Measurements from ENCODE around the gene ELL. TPM values are rescaled to one million over a fixed set of nuclear protein-coding genes. Genes with fewer than 3 reads are reported as not detected.
A peak's percentile ranks its signal among the peaks of the same experiment; 100 is the strongest.

ELL gene
- total and polyA plus RNA-seq, 3 donors from 2014 or later: 48.0 to 76.1 (median 75.8) TPM

GRCh38 chr19:18467978-18468377, 53.9 kb downstream of the ELL start:
- H3K27me3 ChIP-seq: no peaks in the 10 kb centered on the region
- H3K9me3 ChIP-seq: no peaks in the 10 kb centered on the region
- no peak overlapping the region for H3K4me3 ChIP-seq
- WGBS, 2 donors: 88 to 95% methylated on average over 3 of the region's 3 CpGs
- H3K27ac ChIP-seq: no peak overlapping the region
- no peaks in the 10 kb centered on the region for H3K36me3 ChIP-seq (ENCODE audit: low read depth, missing control alignments)
- TF ChIP-seq POLR2A (IDR thresholded peaks at IDR 0.05): no peak
- TF ChIP-seq CTCF (IDR thresholded peaks at IDR 0.05): no peak
- intact Hi-C loops (cut with DNase I; ENCODE audit: low total_unique reads): no loop called here
- peaks cover 32% of the 10 kb centered on the region for H3K4me1 ChIP-seq
- DNase-seq: no peak

- WGBS, 2 donors: 90 to 93% methylated on average over 10 to 11 of the region's 11 CpGs
- no peak for DNase-seq
- TF ChIP-seq CTCF (IDR thresholded peaks at IDR 0.05) (no peak), POLR2A (IDR thresholded peaks at IDR 0.05) (no peak)
- Histone ChIP-seq H3K4me3 (no peak overlapping the region), H3K27ac (no peak overlapping the region), H3K36me3 (ENCODE audit: low read depth, missing control alignments) (no peaks in the 10 kb centered on the region), H3K27me3 (no peaks in the 10 kb centered on the region), H3K9me3 (no peaks in the 10 kb centered on the region), H3K4me1 (peaks cover 33% of the 10 kb centered on the region)
- intact Hi-C loops (cut with DNase I; ENCODE audit: low total_unique reads): no loop called here
These were observed 55.5 kb downstream of the ELL start for GRCh38 chr19:18466354-18466753.

- Histone ChIP-seq H3K4me1 (peaks cover 37% of the 10 kb centered on the region), H3K36me3 (ENCODE audit: low read depth, missing control alignments) (no peaks in the 10 kb centered on the region), H3K27ac (no peak overlapping the region), H3K9me3 (no peaks in the 10 kb centered on the region), H3K27me3 (no peaks in the 10 kb centered on the region), H3K4me3 (no peak overlapping the region)
- intact Hi-C loops (cut with DNase I; ENCODE audit: low total_unique reads): no loop called here
- WGBS, 2 donors: 92 to 100% methylated on average over 2 to 6 of the region's 6 CpGs
- no peak for TF ChIP-seq POLR2A (IDR thresholded peaks at IDR 0.05)
- TF ChIP-seq CTCF (IDR thresholded peaks at IDR 0.05): no peak
- DNase-seq: no peak
These were observed 55.9 kb downstream of the ELL start for GRCh38 chr19:18465964-18466339.

GRCh38 chr19:18465214-18465963, 56.5 kb downstream of the ELL start:
- intact Hi-C loops (cut with DNase I; ENCODE audit: low total_unique reads): no loop called here
- 89 to 96% methylated on average over 13 to 30 of the region's 30 CpGs for WGBS, 2 donors
- DNase-seq: no peak
- peak overlapping the region; percentile 81 for H3K27ac ChIP-seq
- peaks cover 41% of the 10 kb centered on the region for H3K4me1 ChIP-seq
- H3K27me3 ChIP-seq: no peaks in the 10 kb centered on the region
- no peak overlapping the region for H3K4me3 ChIP-seq
- no peaks in the 10 kb centered on the region for H3K9me3 ChIP-seq
- H3K36me3 ChIP-seq (ENCODE audit: low read depth, missing control alignments): no peaks in the 10 kb centered on the region
- TF ChIP-seq POLR2A (IDR thresholded peaks at IDR 0.05): no peak
- no peak for TF ChIP-seq CTCF (IDR thresholded peaks at IDR 0.05)

GRCh38 chr19:18464646-18465045, 57.2 kb downstream of the ELL start:
- Histone ChIP-seq H3K4me1 (peaks cover 40% of the 10 kb centered on the region), H3K27ac (peak overlapping the region; percentile 81)
- TF ChIP-seq CTCF (IDR thresholded peaks at IDR 0.05) (no peak), POLR2A (IDR thresholded peaks at IDR 0.05) (no peak)

More at GRCh38 chr19:18464646-18465045, 57.2 kb downstream of the ELL start:
- Histone ChIP-seq H3K9me3 (no peaks in the 10 kb centered on the region), H3K27me3 (no peaks in the 10 kb centered on the region), H3K4me3 (no peak overlapping the region), H3K36me3 (ENCODE audit: low read depth, missing control alignments) (no peaks in the 10 kb centered on the region)
- DNase-seq: peak; percentile 92
- intact Hi-C loops (cut with DNase I; ENCODE audit: low total_unique reads): no loop called here
- WGBS, 2 donors: 36 to 38% methylated on average over 4 to 8 of the region's 8 CpGs

All from testis (tissue), 3 donors.